A673 (cell line): ENCODE measurements around the gene DVL1. TPM values are rescaled to one million over a fixed set of nuclear protein-coding genes. Genes with fewer than 3 reads are reported as not detected.

Experiments
- BruUV-seq: library from RNA; stranded (reverse); fragments of 400-500 nt; replicated peaks from 2 replicates; lab custom pipeline; 2021; lab: Mats Ljungman, UMichigan
- CTCF ChIA-PET: fragments of 300-600 bp; sonication (Branson Sonifier 250); formaldehyde crosslinking; loops from one replicate; lab custom pipeline; 2022; ENCODE audit warnings: antibody characterized with exemption; lab: Charles Lee
- POLR2A ChIA-PET: fragments of 300-600 bp; sonication (Branson Sonifier 250); formaldehyde crosslinking; loops from one replicate; lab custom pipeline; 2022; ENCODE audit warnings: antibody characterized with exemption; ENCODE audit not compliant: low non-redundant PET; lab: Charles Lee
- DNase-seq: peaks from one replicate; pipeline ENCODE4 v3.0.0-alpha.2; 2015; ENCODE audit warnings: low spot score
- H3K27ac ChIP-seq: fragments of 200-600 bp; sonication (generic); 2 replicates; pipeline ENCODE4 v1.5.1; 2016; ENCODE audit warnings: mixed run types, low read depth, mild to moderate bottlenecking, mixed read lengths, antibody characterized with exemption, low read length; ENCODE audit not compliant: poor library complexity, severe bottlenecking
- H3K27me3 ChIP-seq: fragments of 200-600 bp; sonication (generic); replicated peaks from 2 replicates; pipeline ENCODE4 v1.6.1; 2017; ENCODE audit warnings: mixed run types, low read depth, mild to moderate bottlenecking, mixed read lengths, antibody characterized with exemption, low read length; ENCODE audit not compliant: insufficient read depth, poor library complexity
- H3K36me3 ChIP-seq: fragments of 200-600 bp; sonication (generic); 2 replicates; pipeline ENCODE4 v1.6.1; 2016; ENCODE audit warnings: mixed run types, mild to moderate bottlenecking, mixed read lengths, antibody characterized with exemption, low read length; ENCODE audit not compliant: insufficient read depth, poor library complexity, severe bottlenecking
- H3K4me1 ChIP-seq: fragments of 200-600 bp; sonication (generic); 2 replicates; pipeline ENCODE4 v1.6.1; 2017; ENCODE audit warnings: mixed run types, mild to moderate bottlenecking, mixed read lengths, antibody characterized with exemption, low read length; ENCODE audit not compliant: insufficient read depth, poor library complexity, severe bottlenecking
- H3K4me3 ChIP-seq: fragments of 200-600 bp; sonication (generic); 2 replicates; pipeline ENCODE4 v1.5.1; 2016; ENCODE audit warnings: low read depth, mixed run types, mild to moderate bottlenecking, mixed read lengths, low read length; ENCODE audit not compliant: poor library complexity, severe bottlenecking
- H3K9me3 ChIP-seq: fragments of 200-600 bp; sonication (generic); 2 replicates; pipeline ENCODE4 v1.6.1; 2016; ENCODE audit warnings: mixed run types, low read depth, mild to moderate bottlenecking, mixed read lengths, antibody characterized with exemption, low read length; ENCODE audit not compliant: poor library complexity, severe bottlenecking
- CTCF ChIP-seq: fragments of 300-800, 200-600 bp; sonication (generic); conservative IDR thresholded peaks from 2 replicates; pipeline ENCODE4 v1.5.1; 2017; ENCODE audit warnings: low read depth, mild to moderate bottlenecking, antibody characterized with exemption, low read length, moderate library complexity, mixed read lengths
- EZH2 ChIP-seq: fragments of 200-600 bp; sonication (generic); IDR thresholded peaks from 2 replicates; pipeline ENCODE4 v1.6.1; 2017; ENCODE audit warnings: borderline replicate concordance, low read depth, mild to moderate bottlenecking, mixed read lengths, antibody characterized with exemption, low read length; ENCODE audit not compliant: poor library complexity, severe bottlenecking
- intact Hi-C: fragments of 100-400 bp; cut with micrococcal nuclease; formaldehyde crosslinking; loops from one replicate; pipeline ENCODE4 v1.10.0; 2022; ENCODE audit not compliant: unreplicated experiment
- total RNA-seq: library from RNA; stranded (reverse); gene quantifications from 2 replicates; pipeline ENCODE4 v1.2.3, GENCODE V29; 2021

The DVL1 gene
- total RNA-seq, 1 experiment from 2014 or later = 48.0 TPM

- no peak for TF ChIP-seq EZH2
- no peak for TF ChIP-seq CTCF
- intact Hi-C loops = no loop called here
- H3K4me3 ChIP-seq = no peak overlapping the region
- peaks cover 14% of the 10 kb centered on the region for H3K4me1 ChIP-seq
- no TSS peak for BruUV-seq
- ChIA-PET POLR2A (no interaction called here), CTCF (no interaction called here)
- H3K27ac ChIP-seq = peak overlapping the region; percentile 23
- H3K27me3 ChIP-seq = no peaks in the 10 kb centered on the region
- DNase-seq = no peak
- peaks cover 66% of the 10 kb centered on the region for H3K36me3 ChIP-seq
- H3K9me3 ChIP-seq = no peaks in the 10 kb centered on the region
These were observed 33.7 kb downstream of the DVL1 start for GRCh38 chr1:1315435-1315954.

- ChIA-PET POLR2A (no interaction called here), CTCF (no interaction called here)
- no peak for TF ChIP-seq EZH2
- TF ChIP-seq CTCF = no peak
- Histone ChIP-seq H3K36me3 (peaks cover 60% of the 10 kb centered on the region), H3K9me3 (no peaks in the 10 kb centered on the region), H3K4me3 (no peak overlapping the region), H3K27ac (peak overlapping the region; percentile 23), H3K27me3 (no peaks in the 10 kb centered on the region), H3K4me1 (peaks cover 17% of the 10 kb centered on the region)
- intact Hi-C loops = no loop called here
- no TSS peak for BruUV-seq
- DNase-seq = no peak
These were observed 34.4 kb downstream of the DVL1 start for GRCh38 chr1:1314678-1315335.

GRCh38 chr1:1314237-1314586 is 35.0 kb downstream of the DVL1 start:
- no TSS peak for BruUV-seq
- ChIA-PET POLR2A (no interaction called here), CTCF (no interaction called here)
- H3K4me3 ChIP-seq = no peak overlapping the region
- no peak for DNase-seq
- H3K27me3 ChIP-seq = no peaks in the 10 kb centered on the region
- TF ChIP-seq CTCF (no peak), EZH2 (no peak)
- intact Hi-C loops = no loop called here
- peaks cover 23% of the 10 kb centered on the region for H3K4me1 ChIP-seq
- H3K27ac ChIP-seq = no peak overlapping the region
- no peaks in the 10 kb centered on the region for H3K9me3 ChIP-seq
- peaks cover 54% of the 10 kb centered on the region for H3K36me3 ChIP-seq
